HepG2 (cell line): Measurements from ENCODE around the gene PARVA. TPM values are rescaled to one million over a fixed set of nuclear protein-coding genes. Genes with fewer than 3 reads are reported as not detected.

ENCODE experiments used
- ATAC-seq: fragments of 200-7000 bp; cut with Tn5 transposase; 3 replicates; pipeline ENCODE4 v1.9.1; 2020; ENCODE audit warnings: mild to moderate bottlenecking, moderate library complexity
- BruUV-seq: library from RNA; stranded (reverse); fragments of 400-500 nt; replicated peaks from 2 replicates; lab custom pipeline; 2021; lab: Mats Ljungman, UMichigan
- CTCF ChIA-PET: fragments of 300-600 bp; formaldehyde crosslinking; extraction: SDS; loops from one replicate; lab custom pipeline; 2021; ENCODE audit warnings: low total read pairs, inconsistent platforms, low intra/inter-chr PET ratio; lab: Yijun Ruan, JAX
- POLR2A ChIA-PET: fragments of 350-600 bp; sonication (Branson Sonifier 250); formaldehyde crosslinking; loops from one replicate; lab custom pipeline; 2020; ENCODE audit warnings: antibody characterized with exemption, inconsistent platforms; lab: Yijun Ruan, JAX
- DNase-seq: peaks from one replicate; pipeline ENCODE4 v3.0.0-alpha.2; 2015; ENCODE audit warnings: low spot score
- FAIRE-seq: peaks from 3 replicates; lab custom pipeline; 2011; peaks lifted over from hg19 to GRCh38; lab: Jason Lieb, UNC
- H2AFZ ChIP-seq: one replicate; pipeline ENCODE4 v1.6.1; 2011; ENCODE audit warnings: low read length, inconsistent platforms
- H3K27ac ChIP-seq: fragments of 300-600 bp; 3 replicates; pipeline ENCODE4 v1.8.0; 2011; ENCODE audit warnings: mixed run types, mild to moderate bottlenecking, mixed read lengths, low read length, inconsistent platforms; ENCODE audit not compliant: insufficient read depth; ENCODE audit errors: extremely low read length
- H3K27me3 ChIP-seq, 2 experiments: fragments of 200-600 bp in 1 of 2; 2 replicates in 1 of 2; 3 replicates in 1 of 2; pipeline versions ENCODE4 v1.6.0 to v1.8.0; 2011; ENCODE audit warnings: low read length in 2 of 2, mild to moderate bottlenecking in 2 of 2, moderate library complexity in 2 of 2, inconsistent platforms in 1 of 2; ENCODE audit not compliant: insufficient read depth in 2 of 2, control insufficient read depth in 1 of 2
- H3K36me3 ChIP-seq, 2 experiments: fragments of 200-600 bp in 1 of 2; replicated peaks in 1 of 2; 2 replicates in 1 of 2; 3 replicates in 1 of 2; pipeline versions ENCODE4 v1.5.1 to v1.8.0; 2011; ENCODE audit warnings: low read length in 2 of 2, inconsistent platforms in 1 of 2; ENCODE audit not compliant: insufficient read depth in 2 of 2, control insufficient read depth in 1 of 2
- H3K4me1 ChIP-seq: 2 replicates; pipeline ENCODE4 v1.5.1; 2012; ENCODE audit warnings: low read length, inconsistent platforms; ENCODE audit not compliant: insufficient read depth
- H3K4me2 ChIP-seq: 2 replicates; pipeline ENCODE4 v1.6.0; 2011; ENCODE audit warnings: low read depth, low read length, inconsistent platforms
- H3K4me3 ChIP-seq, 3 experiments: fragments of 200-600 bp in 1 of 3; sonication (generic), shearing (Covaris generic) in 1 of 3; replicated peaks in 1 of 3; 2 replicates each; pipeline ENCODE4 v1.5.1; 2011 to 2016; ENCODE audit warnings: low read length in 3 of 3, inconsistent platforms in 2 of 3, low read depth in 2 of 3, mild to moderate bottlenecking in 2 of 3, control low read depth in 1 of 3, mixed read lengths in 1 of 3; ENCODE audit not compliant: insufficient read depth in 1 of 3
- H3K79me2 ChIP-seq: one replicate; pipeline ENCODE4 v1.6.1; 2011; ENCODE audit warnings: low read length, inconsistent platforms; ENCODE audit not compliant: insufficient read depth
- H3K9ac ChIP-seq: 2 replicates; pipeline ENCODE4 v1.6.0; 2011; ENCODE audit warnings: mild to moderate bottlenecking, low read depth, low read length, inconsistent platforms; ENCODE audit not compliant: insufficient read depth
- H3K9me3 ChIP-seq: 2 replicates; pipeline ENCODE4 v1.5.1; 2012; ENCODE audit warnings: mild to moderate bottlenecking, low read length
- H4K20me1 ChIP-seq: 2 replicates; pipeline ENCODE4 v1.6.0; 2011; ENCODE audit warnings: inconsistent platforms, mild to moderate bottlenecking, low read length, moderate library complexity; ENCODE audit not compliant: insufficient read depth
- JUN ChIP-seq: sonication (generic); formaldehyde crosslinking; IDR thresholded peaks from 2 replicates; pipeline ENCODE4 v1.4.0; 2020; ENCODE audit warnings: mild to moderate bottlenecking, missing genetic modification reagents
- NR3C1 ChIP-seq: sonication (generic); formaldehyde crosslinking; IDR thresholded peaks from 2 replicates; pipeline ENCODE4 v1.4.0; 2020; ENCODE audit warnings: missing genetic modification reagents
- POGK ChIP-seq: sonication (generic); formaldehyde crosslinking; conservative IDR thresholded peaks from 2 replicates; pipeline ENCODE4 v1.8.0; 2022; ENCODE audit warnings: mild to moderate bottlenecking, moderate library complexity, missing genetic modification reagents
- PREB ChIP-seq: sonication (generic); formaldehyde crosslinking; IDR thresholded peaks from 2 replicates; pipeline ENCODE4 v1.4.0; 2020; ENCODE audit warnings: missing genetic modification reagents
- RFXAP ChIP-seq: sonication (generic); formaldehyde crosslinking; IDR thresholded peaks from 2 replicates; pipeline ENCODE4 v1.4.0; 2020; ENCODE audit warnings: missing genetic modification reagents, borderline replicate concordance
- SOX6 ChIP-seq, 2 experiments: fragments of 450-650 bp in 1 of 2; sonication (generic) in 1 of 2; formaldehyde crosslinking in 1 of 2; IDR thresholded peaks; 2 replicates each; pipeline versions ENCODE4 v1.4.0 to v1.6.1; 2017 to 2020; ENCODE audit warnings: antibody characterized with exemption in 1 of 2, mild to moderate bottlenecking in 1 of 2, missing genetic modification reagents in 1 of 2
- TRIM24 ChIP-seq: sonication (generic); formaldehyde crosslinking; IDR thresholded peaks from 2 replicates; pipeline ENCODE4 v1.8.0; 2022; ENCODE audit warnings: mild to moderate bottlenecking, missing genetic modification reagents
- ZNF230 ChIP-seq: sonication (generic); formaldehyde crosslinking; IDR thresholded peaks from 2 replicates; pipeline ENCODE4 v1.4.0; 2020; ENCODE audit warnings: mild to moderate bottlenecking, missing genetic modification reagents
- ZNF333 ChIP-seq: sonication (generic); formaldehyde crosslinking; IDR thresholded peaks from 2 replicates; pipeline ENCODE4 v1.4.0; 2020; ENCODE audit warnings: mild to moderate bottlenecking, missing genetic modification reagents, borderline replicate concordance
- ZNF337 ChIP-seq: sonication (generic); formaldehyde crosslinking; IDR thresholded peaks from 2 replicates; pipeline ENCODE4 v1.5.1; 2020; ENCODE audit warnings: missing genetic modification reagents, low read depth, mild to moderate bottlenecking, borderline replicate concordance
- ZNF569 ChIP-seq: sonication (generic); formaldehyde crosslinking; IDR thresholded peaks from 2 replicates; pipeline ENCODE4 v1.5.0; 2020; ENCODE audit warnings: mild to moderate bottlenecking, missing genetic modification reagents, moderate library complexity, borderline replicate concordance
- ZNF691 ChIP-seq: sonication (generic); formaldehyde crosslinking; IDR thresholded peaks from 2 replicates; pipeline ENCODE4 v1.4.0; 2020; ENCODE audit warnings: missing genetic modification reagents, low read depth, mild to moderate bottlenecking, borderline replicate concordance
- ZNF724P ChIP-seq: sonication (generic); formaldehyde crosslinking; IDR thresholded peaks from 2 replicates; pipeline ENCODE4 v1.8.0; 2022; ENCODE audit warnings: missing genetic modification reagents, borderline replicate concordance
- WGBS: methylation state at CpG from one replicate; pipeline ENCODE4 v1.1.6; 2017; ENCODE audit warnings: low lambda C conversion rate; 5-methylcytosine and 5-hydroxymethylcytosine counted together
- in situ Hi-C: cut with HindIII; loops from 2 replicates; pipeline ENCODE4 v1.10.0; 2017; ENCODE audit warnings: low pct_unique_long_range_greater_than_20kb; ENCODE audit not compliant: extremely low pct_ligation_motif_present
- intact Hi-C: fragments of 100-400 bp; cut with micrococcal nuclease; formaldehyde crosslinking; loops from one replicate; pipeline ENCODE4 v1.10.0; 2022; ENCODE audit not compliant: unreplicated experiment
- polyA plus RNA-seq, 8 experiments: library from polyadenylated mRNA; depleted of rRNA in 3 of 8; stranded (reverse) in 7 of 8; unstranded in 1 of 8; fragments of >200 nt; fragmentation: Illumina TruSeq in 4 of 8; extraction: Trizol in 4 of 8; gene quantifications; 2 replicates each; pipeline versions ENCODE4 v1.2.1 to v1.2.3, GENCODE V29; 2011 to 2016; ENCODE audit warnings: low read depth in 4 of 8, missing spikeins in 1 of 8, mixed read lengths in 1 of 8; ENCODE audit not compliant: insufficient read depth in 1 of 8
- total RNA-seq, 5 experiments: library from RNA; depleted of rRNA; stranded (reverse); fragments of >200 nt; fragmentation: Illumina TruSeq; extraction: Trizol; gene quantifications; 2 replicates each; pipeline ENCODE4 v1.2.3, GENCODE V29; 2016; ENCODE audit warnings: low read depth in 1 of 5
- TF ChIP-seq, protein P1 (sequence below): fragments of 450-650 bp; IDR thresholded peaks from 2 replicates; pipeline ENCODE4 v1.6.1; 2016
- TF ChIP-seq, protein P2 (sequence below): sonication (generic); formaldehyde crosslinking; IDR thresholded peaks from 2 replicates; pipeline ENCODE4 v1.5.0; 2020; ENCODE audit warnings: missing genetic modification reagents

The PARVA gene
- total and polyA plus RNA-seq, 2 of the 13 experiments (the other 11 are each of a cell fraction or from before 2014, with no cell fraction given): 5.9 to 9.1 TPM

GRCh38 chr11:12435264-12435663 lies 57.9 kb downstream of the PARVA start (continued):
- no peak for TF ChIP-seq POGK
- TF ChIP-seq RFXAP: no peak
- TF ChIP-seq, all 625 proteins: peak for 0

- WGBS: 100% methylated on average over 1 of the region's 1 CpG
- POLR2A ChIA-PET: no interaction called here
- no TSS peak for BruUV-seq
- TF ChIP-seq JUN (CRISPR knock-in tag) (no peak), SOX6 (IDR thresholded peaks at IDR 0.05) (no peak), SOX6 (CRISPR knock-in tag; IDR thresholded peaks at IDR 0.05) (no peak), TRIM24 (CRISPR knock-in tag) (no peak), ZNF569 (CRISPR knock-in tag) (no peak), ZNF337 (CRISPR knock-in tag) (no peak), ZNF333 (CRISPR knock-in tag) (no peak), ZNF691 (CRISPR knock-in tag) (no peak), ZNF724P (CRISPR knock-in tag) (no peak), NR3C1 (CRISPR knock-in tag) (no peak), PREB (no peak), ZNF230 (CRISPR knock-in tag) (no peak)
- TF ChIP-seq, protein P1, sequence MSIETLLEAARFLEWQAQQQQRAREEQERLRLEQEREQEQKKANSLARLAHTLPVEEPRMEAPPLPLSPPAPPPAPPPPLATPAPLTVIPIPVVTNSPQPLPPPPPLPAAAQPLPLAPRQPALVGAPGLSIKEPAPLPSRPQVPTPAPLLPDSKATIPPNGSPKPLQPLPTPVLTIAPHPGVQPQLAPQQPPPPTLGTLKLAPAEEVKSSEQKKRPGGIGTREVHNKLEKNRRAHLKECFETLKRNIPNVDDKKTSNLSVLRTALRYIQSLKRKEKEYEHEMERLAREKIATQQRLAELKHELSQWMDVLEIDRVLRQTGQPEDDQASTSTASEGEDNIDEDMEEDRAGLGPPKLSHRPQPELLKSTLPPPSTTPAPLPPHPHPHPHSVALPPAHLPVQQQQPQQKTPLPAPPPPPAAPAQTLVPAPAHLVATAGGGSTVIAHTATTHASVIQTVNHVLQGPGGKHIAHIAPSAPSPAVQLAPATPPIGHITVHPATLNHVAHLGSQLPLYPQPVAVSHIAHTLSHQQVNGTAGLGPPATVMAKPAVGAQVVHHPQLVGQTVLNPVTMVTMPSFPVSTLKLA: no peak
- TF ChIP-seq, protein P2, sequence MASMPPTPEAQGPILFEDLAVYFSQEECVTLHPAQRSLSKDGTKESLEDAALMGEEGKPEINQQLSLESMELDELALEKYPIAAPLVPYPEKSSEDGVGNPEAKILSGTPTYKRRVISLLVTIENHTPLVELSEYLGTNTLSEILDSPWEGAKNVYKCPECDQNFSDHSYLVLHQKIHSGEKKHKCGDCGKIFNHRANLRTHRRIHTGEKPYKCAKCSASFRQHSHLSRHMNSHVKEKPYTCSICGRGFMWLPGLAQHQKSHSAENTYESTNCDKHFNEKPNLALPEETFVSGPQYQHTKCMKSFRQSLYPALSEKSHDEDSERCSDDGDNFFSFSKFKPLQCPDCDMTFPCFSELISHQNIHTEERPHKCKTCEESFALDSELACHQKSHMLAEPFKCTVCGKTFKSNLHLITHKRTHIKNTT (CRISPR knock-in tag): no peak
Measured at GRCh38 chr11:12436266-12436665, 58.9 kb downstream of the PARVA start.

More at GRCh38 chr11:12436266-12436665, 58.9 kb downstream of the PARVA start:
- Histone ChIP-seq H3K79me2 (no peaks in the 10 kb centered on the region), H3K4me2 (no peak overlapping the region), H4K20me1 (no peaks in the 10 kb centered on the region), H3K36me3 (0 out of 5 replicates have a peak, but pooled peaks cover 0 to 1% of the 10 kb centered on the region in 2 experiments), H3K9me3 (no peaks in the 10 kb centered on the region), H3K27me3 (no peaks in the 10 kb centered on the region), H3K4me3 (no peak overlapping the region), H3K27ac (no peak overlapping the region), H3K9ac (no peak overlapping the region), H2AFZ (no peak overlapping the region), H3K4me1 (peaks cover 19% of the 10 kb centered on the region)
- ATAC-seq (no peak), DNase-seq (no peak), FAIRE-seq (no peak)
- in situ Hi-C loops (no loop called here), intact Hi-C loops (no loop called here)
- CTCF ChIA-PET: no interaction called here
